WTC11 (cell line): ENCODE results near the gene CBFA2T3. TPM values are rescaled to one million over a fixed set of nuclear protein-coding genes. Genes with fewer than 3 reads are reported as not detected.

ENCODE experiments used
- ATAC-seq: fragments of 200-7000 bp; cut with Tn5 transposase; 2 replicates; pipeline ENCODE4 v1.10.0; 2021; ENCODE audit warnings: mild to moderate bottlenecking, moderate library complexity
- CTCF ChIA-PET: fragments of 300-600 bp; sonication (Branson Sonifier 250); formaldehyde crosslinking; loops from one replicate; lab custom pipeline; 2021; ENCODE audit warnings: antibody characterized with exemption; lab: Charles Lee
- POLR2A ChIA-PET: fragments of 350-600 bp; sonication (Branson Sonifier 250); formaldehyde crosslinking; loops from one replicate; lab custom pipeline; 2021; ENCODE audit warnings: antibody characterized with exemption; lab: Charles Lee
- DNase-seq: peaks from one replicate; pipeline ENCODE4 v3.0.0; 2021; ENCODE audit warnings: low spot score
- H3K27ac Mint-ChIP-seq: 2 replicates; pipeline ENCODE4 v1.8.0; 2021; ENCODE audit warnings: mixed read lengths
- H3K27me3 Mint-ChIP-seq: 2 replicates; pipeline ENCODE4 v1.8.0; 2021; ENCODE audit warnings: low read depth, mild to moderate bottlenecking, moderate library complexity, mixed read lengths
- H3K36me3 Mint-ChIP-seq: 2 replicates; pipeline ENCODE4 v1.8.0; 2021; ENCODE audit warnings: mixed read lengths
- H3K4me1 Mint-ChIP-seq: 2 replicates; pipeline ENCODE4 v1.8.0; 2022; ENCODE audit warnings: mixed read lengths
- H3K4me3 Mint-ChIP-seq: 2 replicates; pipeline ENCODE4 v1.8.0; 2021; ENCODE audit warnings: mild to moderate bottlenecking, moderate library complexity, mixed read lengths
- H3K9me3 Mint-ChIP-seq: 2 replicates; pipeline ENCODE4 v1.8.0; 2021; ENCODE audit warnings: mixed read lengths
- ATF2 ChIP-seq: sonication (generic); formaldehyde crosslinking; IDR thresholded peaks from 2 replicates; pipeline ENCODE4 v1.8.1; 2022; ENCODE audit warnings: low read depth, missing genetic modification reagents, borderline replicate concordance
- CDX4 ChIP-seq: fragments of 250-450 bp; sonication (Bioruptor Pico); IDR thresholded peaks from 2 replicates; pipeline ENCODE4 v1.9.0; 2021; ENCODE audit warnings: moderate library complexity, mild to moderate bottlenecking, inconsistent platforms, borderline replicate concordance
- E2F5 ChIP-seq: sonication (generic); formaldehyde crosslinking; IDR thresholded peaks from 2 replicates; pipeline ENCODE4 v1.8.1; 2022; ENCODE audit warnings: mild to moderate bottlenecking, moderate library complexity, missing genetic modification reagents
- ERG ChIP-seq: fragments of 250-450 bp; sonication (Bioruptor Pico); IDR thresholded peaks from 2 replicates; pipeline ENCODE4 v1.8.0; 2021; ENCODE audit warnings: mild to moderate bottlenecking
- FOXP1 ChIP-seq: sonication (generic); formaldehyde crosslinking; IDR thresholded peaks from 2 replicates; pipeline ENCODE4 v1.8.0; 2022; ENCODE audit warnings: missing genetic modification reagents, mild to moderate bottlenecking, moderate library complexity, borderline replicate concordance
- GTF2I ChIP-seq: fragments of 250-450 bp; sonication (Bioruptor Pico); conservative IDR thresholded peaks from 2 replicates; pipeline ENCODE4 v1.4.0; 2021; ENCODE audit warnings: mild to moderate bottlenecking
- HMGA2 ChIP-seq: fragments of 250-450 bp; sonication (Bioruptor Pico); IDR thresholded peaks from 2 replicates; pipeline ENCODE4 v1.4.0; 2021; ENCODE audit warnings: mild to moderate bottlenecking, moderate library complexity
- IRF1 ChIP-seq: sonication (generic); formaldehyde crosslinking; IDR thresholded peaks from 2 replicates; pipeline ENCODE4 v1.8.0; 2023; ENCODE audit warnings: missing genetic modification reagents
- MLX ChIP-seq: sonication (generic); formaldehyde crosslinking; IDR thresholded peaks from 2 replicates; pipeline ENCODE4 v1.8.1; 2023; ENCODE audit warnings: mild to moderate bottlenecking, missing genetic modification reagents, moderate library complexity
- MXD4 ChIP-seq: fragments of 250-450 bp; sonication (Bioruptor Pico); IDR thresholded peaks from 2 replicates; pipeline ENCODE4 v1.8.0; 2021; ENCODE audit warnings: mild to moderate bottlenecking, moderate library complexity, borderline replicate concordance
- NFE2L1 ChIP-seq: sonication (generic); formaldehyde crosslinking; IDR thresholded peaks from 2 replicates; pipeline ENCODE4 v1.8.1; 2023; ENCODE audit warnings: missing genetic modification reagents
- NR2C2 ChIP-seq: sonication (generic); formaldehyde crosslinking; IDR thresholded peaks from 2 replicates; pipeline ENCODE4 v1.8.0; 2022; ENCODE audit warnings: mild to moderate bottlenecking, missing genetic modification reagents
- NR3C1 ChIP-seq: sonication (generic); formaldehyde crosslinking; conservative IDR thresholded peaks from 2 replicates; pipeline ENCODE4 v1.8.1; 2023; ENCODE audit warnings: low read depth, mild to moderate bottlenecking, missing genetic modification reagents
- OVOL2 ChIP-seq: fragments of 250-450 bp; sonication (Bioruptor Pico); IDR thresholded peaks from 2 replicates; pipeline ENCODE4 v1.9.0; 2021; ENCODE audit warnings: mild to moderate bottlenecking, borderline replicate concordance
- PRRX2 ChIP-seq: fragments of 250-450 bp; sonication (Bioruptor Pico); IDR thresholded peaks from 2 replicates; pipeline ENCODE4 v1.8.0; 2021; ENCODE audit warnings: mild to moderate bottlenecking
- RELA ChIP-seq: sonication (generic); formaldehyde crosslinking; IDR thresholded peaks from 2 replicates; pipeline ENCODE4 v1.8.1; 2022; ENCODE audit warnings: missing genetic modification reagents, mild to moderate bottlenecking, borderline replicate concordance
- SOX15 ChIP-seq: fragments of 250-450 bp; sonication (Bioruptor Pico); IDR thresholded peaks from 2 replicates; pipeline ENCODE4 v1.9.0; 2021; ENCODE audit warnings: mild to moderate bottlenecking
- SP1 ChIP-seq: sonication (generic); formaldehyde crosslinking; conservative IDR thresholded peaks from 2 replicates; pipeline ENCODE4 v1.8.1; 2022; ENCODE audit warnings: missing genetic modification reagents
- TCF7 ChIP-seq: sonication (generic); formaldehyde crosslinking; IDR thresholded peaks from 2 replicates; pipeline ENCODE4 v1.8.0; 2022; ENCODE audit warnings: mild to moderate bottlenecking, low read depth, missing genetic modification reagents, moderate library complexity
- TEAD1 ChIP-seq: sonication (generic); formaldehyde crosslinking; IDR thresholded peaks from 2 replicates; pipeline ENCODE4 v1.8.0; 2022; ENCODE audit warnings: mild to moderate bottlenecking, missing genetic modification reagents
- USF1 ChIP-seq: sonication (generic); formaldehyde crosslinking; IDR thresholded peaks from 2 replicates; pipeline ENCODE4 v1.8.0; 2022; ENCODE audit warnings: mild to moderate bottlenecking, missing genetic modification reagents
- ZNF232 ChIP-seq: sonication (generic); formaldehyde crosslinking; IDR thresholded peaks from 2 replicates; pipeline ENCODE4 v1.8.0; 2022; ENCODE audit warnings: mild to moderate bottlenecking, missing genetic modification reagents
- ZNF263 ChIP-seq: sonication (generic); formaldehyde crosslinking; IDR thresholded peaks from 2 replicates; pipeline ENCODE4 v1.8.1; 2022; ENCODE audit warnings: low read depth, mild to moderate bottlenecking, moderate library complexity, missing genetic modification reagents
- ZNF425 ChIP-seq: fragments of 250-450 bp; sonication (Bioruptor Pico); conservative IDR thresholded peaks from 2 replicates; pipeline ENCODE4 v1.9.0; 2021; ENCODE audit warnings: mild to moderate bottlenecking
- ZNF671 ChIP-seq: fragments of 250-450 bp; sonication (Bioruptor Pico); IDR thresholded peaks from 2 replicates; pipeline ENCODE4 v1.8.0; 2021; ENCODE audit warnings: mild to moderate bottlenecking
- total RNA-seq: library from RNA; stranded (reverse); gene quantifications from 3 replicates; pipeline ENCODE4 v1.2.3, GENCODE V29; 2021

Gene CBFA2T3
- total RNA-seq, 1 experiment from 2014 or later, result 2.6 TPM

- Mint-ChIP-seq H3K4me3 (no peak overlapping the region), H3K4me1 (no peaks in the 10 kb centered on the region), H3K27ac (no peak overlapping the region), H3K27me3 (no peaks in the 10 kb centered on the region), H3K36me3 (peaks cover 4% of the 10 kb centered on the region), H3K9me3 (no peaks in the 10 kb centered on the region)
- TF ChIP-seq NR3C1 (no peak), ZNF232 (CRISPR knock-in tag) (no peak), RELA (CRISPR knock-in tag) (no peak), ZNF671 (CRISPR knock-in tag) (no peak), TEAD1 (CRISPR knock-in tag) (no peak), SOX15 (CRISPR knock-in tag) (no peak), FOXP1 (CRISPR knock-in tag) (no peak), NR2C2 (CRISPR knock-in tag) (no peak), IRF1 (CRISPR knock-in tag) (no peak), OVOL2 (CRISPR knock-in tag) (no peak), ERG (CRISPR knock-in tag) (no peak)
- POLR2A ChIA-PET, result no interaction called here
- ATAC-seq, result no peak
- DNase-seq, result no peak
- CTCF ChIA-PET, result interaction anchor here (0.9 to 2.2 kb wide), 3 partner anchors 17 to 103 kb away, joined by 3 to 8 read pairs (median 4); partner anchors contain the start of genes GALNS and TRAPPC2L
Measured at GRCh38 chr16:88840600-88841215, 136.3 kb downstream of the CBFA2T3 start.

- Mint-ChIP-seq H3K27me3 (no peaks in the 10 kb centered on the region), H3K27ac (no peak overlapping the region), H3K4me3 (no peak overlapping the region), H3K4me1 (no peaks in the 10 kb centered on the region), H3K9me3 (no peaks in the 10 kb centered on the region), H3K36me3 (peaks cover 6% of the 10 kb centered on the region)
- ATAC-seq (no peak), DNase-seq (no peak)
- ChIA-PET POLR2A (no interaction called here), CTCF (interaction anchor here (0.9 to 2.2 kb wide), 4 partner anchors 17 to 102 kb away, joined by 3 to 8 read pairs (median 4); partner anchors contain the start of genes GALNS and TRAPPC2L)
- TF ChIP-seq USF1 (CRISPR knock-in tag), result no peak
- no peak for TF ChIP-seq TCF7
- TF ChIP-seq HMGA2 (CRISPR knock-in tag), result no peak
- no peak for TF ChIP-seq ZNF263 (CRISPR knock-in tag)
- no peak for TF ChIP-seq FOXP1 (CRISPR knock-in tag)
- TF ChIP-seq ZNF425, result no peak
- no peak for TF ChIP-seq SOX15 (CRISPR knock-in tag)
- TF ChIP-seq MXD4 (CRISPR knock-in tag), result no peak
- TF ChIP-seq PRRX2 (CRISPR knock-in tag), result no peak
- TF ChIP-seq SP1 (CRISPR knock-in tag), result no peak
- TF ChIP-seq ZNF671 (CRISPR knock-in tag), result no peak
- TF ChIP-seq ATF2 (CRISPR knock-in tag), result no peak
- TF ChIP-seq GTF2I (CRISPR knock-in tag), result no peak
- no peak for TF ChIP-seq NR2C2 (CRISPR knock-in tag)
- TF ChIP-seq CDX4 (CRISPR knock-in tag), result no peak
- no peak for TF ChIP-seq MLX (CRISPR knock-in tag)
- no peak for TF ChIP-seq NFE2L1
- TF ChIP-seq E2F5 (CRISPR knock-in tag), result no peak
Measured at GRCh38 chr16:88839745-88840599, 137.0 kb downstream of the CBFA2T3 start.
